COLO668 (cell line): ENCODE results near the gene FAM228B.
"Not testable (repeated sequence)": the region's sequence is repeated elsewhere in the genome, so short reads cannot be mapped to it uniquely, and the experiment has no call there.

ENCODE experiments used
- DNase-seq: peaks from one replicate; lab custom pipeline; 2025; ENCODE audit not compliant: unreplicated experiment; lab: John Stamatoyannopoulos, UW

The FAM228B gene

DNA sequence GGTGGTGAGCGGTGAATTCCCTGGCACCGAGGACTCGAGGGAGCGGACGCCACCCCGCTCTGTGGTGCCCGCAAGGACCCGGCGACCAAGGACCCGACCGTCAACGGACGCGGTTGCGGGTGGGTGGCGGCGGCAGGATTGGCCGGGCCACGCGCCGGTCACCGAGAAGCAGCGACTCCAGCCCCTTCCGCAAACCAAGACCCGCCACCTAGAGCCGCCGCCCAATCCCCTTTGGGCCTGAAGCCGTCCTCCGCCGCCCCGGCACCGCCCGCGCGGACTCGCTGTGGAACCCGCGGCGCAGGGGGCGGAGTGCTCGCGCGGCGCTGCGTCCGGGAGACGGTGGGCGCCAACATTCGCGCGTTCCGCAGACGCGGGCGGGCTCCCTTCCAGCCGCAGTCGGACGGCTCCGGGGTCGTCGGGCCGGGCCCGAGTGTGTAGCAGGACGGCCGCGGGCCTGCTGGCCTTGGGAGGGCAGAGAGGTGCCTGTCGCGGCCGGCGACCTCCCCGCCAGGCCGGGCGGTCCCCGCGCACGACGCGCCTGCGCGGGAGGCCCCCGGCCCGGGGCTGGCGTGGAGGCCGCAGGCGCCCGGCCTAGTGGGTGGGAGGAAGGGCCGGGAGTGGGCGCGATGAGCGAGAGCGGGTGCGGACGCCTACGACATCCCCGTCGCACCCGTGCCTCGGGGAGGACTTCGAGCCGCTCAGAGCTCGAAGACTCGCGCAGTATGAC lies at the start of gene FAM228B, which contains the start of gene PFN4:
TSS of gene FAM228B (plus strand) at position 275 of the 727 bp plus-strand sequence. CDS start 893 bp downstream, outside the sequence.
TSS of gene PFN4 (minus strand) at position 140 of the 727 bp plus-strand sequence. CDS start 799 bp downstream, outside the sequence.
- DNase-seq: peak; percentile 90

DNA sequence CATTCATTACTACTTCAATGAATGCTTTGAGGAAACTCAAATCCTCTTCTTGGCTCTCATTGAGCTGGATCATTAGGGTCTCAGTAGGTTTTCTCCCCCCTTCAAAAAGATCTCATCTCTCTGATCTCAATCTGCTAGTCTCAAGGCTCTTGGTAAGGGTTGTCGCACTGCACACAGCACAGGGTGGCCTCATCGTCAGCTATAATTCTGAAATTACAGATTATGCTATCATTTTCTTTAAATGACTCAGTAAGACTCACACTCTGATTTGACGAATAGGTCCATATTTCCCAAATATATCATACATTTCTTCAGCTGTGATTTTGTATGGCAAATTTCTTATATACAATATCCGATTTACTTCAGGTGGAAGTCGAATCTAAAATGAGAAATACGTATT lies 49.5 kb upstream of the FAM228B start:
- DNase-seq: no peak

DNA sequence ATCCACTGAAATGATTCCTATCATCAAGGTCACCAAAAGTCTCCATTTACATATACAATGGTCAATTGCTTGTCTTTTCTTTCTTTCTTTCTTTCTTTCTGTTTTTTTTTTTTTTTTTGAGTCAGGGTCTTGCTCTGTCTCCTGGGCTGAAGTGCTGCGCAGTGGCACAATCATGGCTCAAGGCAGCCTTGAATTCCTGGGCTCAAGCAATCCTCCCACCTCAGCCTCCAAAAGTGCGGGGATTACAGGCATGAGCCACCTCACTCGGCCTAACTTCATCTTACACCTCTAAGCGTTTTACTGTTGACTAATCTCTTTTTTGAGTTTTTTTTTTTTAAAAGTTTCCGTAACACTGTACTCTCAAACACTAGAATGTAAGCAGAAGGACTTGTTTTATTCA lies 48.0 kb upstream of the FAM228B start:
- no peak for DNase-seq

DNA sequence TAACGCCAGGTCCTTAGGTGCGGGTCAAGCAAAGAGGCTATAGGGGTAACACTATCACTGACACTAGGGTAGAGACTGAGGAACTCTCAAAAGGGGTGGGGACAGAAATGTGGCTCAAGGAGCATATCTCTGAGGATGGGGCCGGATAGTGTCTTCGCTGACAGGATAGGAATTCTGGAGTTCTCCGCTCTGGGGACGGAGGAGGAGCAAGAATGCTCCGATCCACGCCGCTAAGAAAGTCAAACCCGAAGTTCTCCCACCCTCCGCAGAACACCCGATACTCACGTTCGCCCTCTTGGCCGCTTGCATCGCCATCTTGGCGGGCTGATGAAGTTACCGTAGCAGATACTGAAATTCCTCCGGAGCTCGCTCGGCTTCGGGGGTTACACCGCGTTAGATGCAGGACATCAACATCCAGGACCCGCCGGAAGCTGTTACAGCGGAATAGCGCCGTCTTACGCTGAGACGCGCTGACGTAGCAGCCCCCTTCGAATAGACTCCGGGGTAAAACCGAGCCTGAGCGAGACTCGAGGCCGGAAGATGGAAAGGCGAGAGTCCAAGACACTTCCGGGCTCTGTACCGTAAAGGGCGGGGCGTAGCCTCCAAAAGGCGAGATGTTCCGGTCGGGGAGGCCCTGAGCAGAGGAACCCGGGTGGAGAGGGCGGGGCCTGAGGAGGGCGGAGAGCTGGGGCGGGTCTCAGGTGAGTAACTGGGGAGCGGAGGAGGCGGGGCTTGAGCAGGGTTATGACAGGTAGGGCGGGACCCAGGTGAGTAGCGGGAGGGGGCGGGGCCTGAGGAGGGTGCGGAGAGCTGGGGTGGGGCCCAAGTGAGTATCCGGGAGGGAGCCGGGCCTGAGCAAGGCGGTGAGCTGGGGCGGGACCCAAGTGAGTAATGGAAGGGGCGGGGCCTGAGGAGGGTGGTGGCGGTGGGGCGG lies 47.1 kb upstream of the FAM228B start, which contains the start of gene SF3B6:
TSS of gene SF3B6 (minus strand) at position 412 of the 934 bp plus-strand sequence. CDS start at position 315, 97 bp downstream.
- DNase-seq: peak; percentile 100

DNA sequence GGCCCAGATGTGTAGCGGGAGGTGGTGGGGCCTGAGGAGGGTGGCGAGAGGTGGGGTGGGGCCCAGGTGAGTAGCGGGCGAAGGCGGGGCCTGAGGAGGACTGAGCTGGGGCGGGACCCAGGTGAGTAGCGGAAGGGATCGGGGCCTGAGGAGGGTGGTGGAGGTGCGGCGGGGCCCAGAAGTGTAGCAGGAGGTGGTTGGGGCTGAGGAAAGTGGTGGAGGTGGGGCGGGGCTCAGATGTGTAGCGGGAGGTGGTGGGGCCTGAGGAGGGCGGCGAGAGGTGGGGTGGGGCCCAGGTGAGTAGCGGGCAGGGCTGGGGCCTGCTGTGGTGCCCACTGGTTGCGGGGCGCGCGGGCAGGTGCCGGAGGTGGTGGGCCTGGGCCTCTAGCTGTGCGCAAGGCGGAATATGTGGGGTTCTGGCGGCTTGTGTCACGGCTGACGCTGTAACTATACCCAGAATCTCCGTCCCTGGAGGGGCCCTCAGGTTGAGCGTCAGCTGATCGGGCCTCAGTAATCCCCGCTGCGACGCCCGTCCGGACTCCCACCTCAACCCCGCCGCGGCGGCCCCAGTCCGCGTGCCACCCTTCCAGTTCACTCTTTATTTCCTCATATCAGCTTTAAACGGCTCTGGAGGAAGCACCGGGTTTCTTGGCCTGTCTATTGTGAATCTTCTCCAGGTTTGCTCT lies 46.3 kb upstream of the FAM228B start:
- peak; percentile 52 for DNase-seq

DNA sequence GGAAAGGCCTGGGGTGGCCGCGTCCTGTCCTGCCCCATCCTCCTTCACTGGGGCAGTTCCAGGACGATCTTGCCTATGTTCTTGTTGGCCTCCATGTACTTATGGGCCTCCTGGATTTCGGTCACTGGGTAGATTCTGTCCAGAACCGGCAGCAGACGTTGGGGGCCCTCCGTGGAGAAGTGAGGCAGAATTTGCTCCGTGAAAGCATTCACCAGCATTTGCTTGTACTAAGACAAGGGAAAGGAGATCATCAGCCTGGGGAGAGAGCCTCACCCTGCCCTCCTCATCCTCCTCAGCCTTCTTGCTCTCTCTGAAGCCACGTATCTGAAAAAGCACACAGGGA lies 45.8 kb upstream of the FAM228B start:
- no peak for DNase-seq

DNA sequence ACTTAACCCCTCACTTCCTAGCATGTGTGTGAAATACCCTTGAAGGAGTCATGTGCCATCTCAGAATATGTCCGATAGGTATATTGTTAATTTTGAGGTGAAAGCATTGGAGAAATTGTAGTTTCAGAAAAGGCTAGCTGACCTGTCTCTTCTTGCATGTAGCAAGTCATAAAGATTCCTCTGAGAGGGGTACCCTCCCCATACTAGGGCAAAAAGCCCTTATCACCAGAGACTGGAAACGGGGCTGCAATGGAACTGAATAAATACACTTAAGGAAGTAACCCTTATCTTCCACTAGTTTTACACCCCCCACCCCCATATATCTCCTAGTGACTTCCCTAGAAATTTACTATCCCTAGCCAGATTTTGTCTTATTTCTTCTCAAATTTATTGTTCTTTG lies 45.4 kb upstream of the FAM228B start:
- DNase-seq: no peak

DNA sequence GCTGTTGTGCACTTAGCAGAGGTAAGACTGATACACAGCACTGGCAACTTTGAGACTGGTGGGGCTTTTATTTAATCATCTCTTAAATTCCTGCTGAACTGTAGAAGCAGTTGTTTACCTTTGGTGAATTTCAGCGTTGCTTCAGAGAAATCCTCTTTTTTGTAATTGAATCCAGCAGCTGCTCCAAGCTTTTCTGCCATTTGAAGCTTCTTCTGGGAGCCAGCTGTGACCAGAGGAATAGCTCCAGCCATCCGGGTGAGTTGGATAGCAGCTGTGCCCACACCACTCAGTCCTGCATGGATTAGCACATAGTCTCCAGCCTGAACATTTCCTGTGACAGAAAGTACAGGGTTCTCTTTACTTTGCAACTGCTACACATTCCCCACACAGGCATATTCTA lies 42.6 kb upstream of the FAM228B start:
- peak; percentile 73 for DNase-seq

DNA sequence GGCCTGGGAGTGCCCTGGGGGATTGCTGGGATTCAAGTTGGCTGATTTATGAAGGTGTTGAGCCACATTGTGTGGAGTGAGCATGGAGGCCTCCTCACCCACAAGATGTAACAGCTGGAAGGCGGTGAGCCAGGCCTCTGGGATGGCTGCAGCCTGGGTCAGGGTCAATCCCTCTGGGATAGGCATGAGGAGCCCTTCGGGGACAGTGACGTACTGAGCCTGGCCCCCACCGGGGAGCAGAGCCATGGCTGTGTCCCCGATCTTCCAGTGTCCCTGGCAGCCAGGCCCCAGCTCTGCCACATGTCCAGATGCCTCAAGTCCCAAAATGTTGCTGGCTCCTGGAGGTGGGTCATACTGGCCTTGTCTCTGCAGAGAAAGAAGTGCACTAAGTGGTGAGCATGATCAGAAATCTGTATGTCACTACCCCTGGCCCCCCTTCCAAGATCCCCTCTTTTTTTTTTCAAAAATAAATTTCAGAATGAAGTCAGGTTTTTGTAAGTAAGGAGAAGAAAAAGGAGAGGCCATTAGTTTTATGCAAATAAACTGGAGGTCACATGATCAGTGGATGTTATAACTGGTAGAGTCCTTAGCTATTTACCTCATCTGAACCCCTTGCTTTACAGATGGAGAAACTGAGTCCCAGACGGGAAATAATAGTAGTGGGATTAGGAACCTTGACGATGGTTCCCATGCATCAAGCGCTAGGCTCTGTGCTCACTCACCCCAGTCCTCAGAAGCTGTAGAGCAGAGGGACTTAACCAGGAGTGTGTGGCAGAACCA lies 40.3 kb upstream of the FAM228B start:
- DNase-seq: no peak

DNA sequence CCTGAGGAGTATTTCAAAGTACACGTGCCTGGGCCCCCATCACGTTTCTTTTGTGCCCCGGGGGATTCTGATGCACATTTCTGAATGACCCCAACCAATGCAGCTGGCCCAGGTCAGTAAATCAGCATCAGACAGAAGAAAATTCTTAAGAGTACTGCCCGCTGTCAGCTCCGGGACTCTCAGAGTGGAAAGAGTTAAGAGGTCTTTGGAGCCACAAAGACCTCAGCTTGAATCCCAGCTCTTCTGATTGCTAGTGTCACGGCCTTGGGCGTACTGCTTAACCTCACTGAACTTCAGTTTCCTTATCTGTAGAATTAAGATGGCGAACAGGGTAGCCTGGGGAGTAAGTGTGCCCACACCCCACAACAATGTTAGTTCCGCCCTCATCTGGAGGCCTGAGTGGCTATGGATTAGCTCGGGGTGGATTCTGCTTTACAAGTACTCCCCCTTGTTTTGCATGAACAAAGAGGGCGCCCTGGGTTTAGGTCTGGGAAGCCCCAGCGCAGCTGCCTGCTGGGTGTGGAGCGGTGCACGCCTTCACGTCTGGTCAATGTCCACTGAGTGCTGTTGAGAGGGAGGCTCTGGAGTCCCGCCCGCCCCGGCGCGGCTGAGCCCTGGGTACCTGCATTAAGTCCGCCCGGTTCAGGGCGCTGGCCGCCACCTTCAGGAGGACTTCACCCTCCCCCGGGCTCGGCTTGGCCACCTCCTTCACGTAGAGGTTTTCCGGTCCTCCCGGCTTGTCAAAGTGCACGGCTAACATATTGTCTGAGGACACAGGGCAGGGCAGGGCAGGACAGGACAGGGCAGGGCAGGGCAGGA lies 39.5 kb upstream of the FAM228B start:
- peak; percentile 87 for DNase-seq

DNA sequence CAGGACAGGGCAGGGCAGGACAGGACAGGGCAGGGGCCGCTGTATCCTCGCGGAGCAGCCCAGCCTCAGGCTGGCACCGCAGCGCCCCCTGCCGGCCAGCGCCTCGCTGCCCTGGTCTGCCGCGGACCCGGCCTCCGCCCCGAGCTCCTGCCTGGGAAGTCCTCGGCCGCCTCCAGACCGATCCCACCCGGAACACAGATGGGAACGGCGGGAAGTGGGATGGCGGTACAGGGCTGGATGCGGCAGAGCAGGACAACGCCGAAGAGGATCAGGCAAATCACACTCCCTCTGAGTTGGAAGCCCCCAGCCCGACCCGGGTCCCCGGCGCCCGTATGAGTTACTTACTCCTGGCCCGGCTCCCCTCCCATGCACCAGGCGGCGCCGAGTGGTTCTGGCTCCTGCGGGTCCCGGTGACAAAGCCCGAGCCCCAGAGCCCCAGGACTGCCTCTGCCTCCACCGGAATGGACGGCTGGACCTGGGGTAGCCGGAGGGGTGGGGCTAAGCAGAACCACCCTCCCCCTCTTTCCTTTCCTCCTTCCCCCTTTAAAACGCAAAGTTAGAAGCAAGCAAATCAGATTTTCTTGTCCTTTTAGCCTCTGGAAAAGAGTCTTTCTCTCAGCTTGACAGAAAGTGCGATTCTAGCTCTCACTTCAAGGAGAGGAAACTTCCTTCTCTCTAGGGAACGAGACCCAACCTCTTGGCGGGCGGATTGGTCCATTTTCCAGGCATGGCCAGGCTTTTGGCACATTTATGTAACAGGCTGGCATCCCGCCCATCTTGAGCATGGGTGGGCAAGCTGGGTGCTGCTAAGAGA lies 38.7 kb upstream of the FAM228B start, which contains the start of gene TP53I3:
TSS of gene TP53I3 (minus strand) at position 449 of the 814 bp plus-strand sequence. CDS start 508 bp downstream, outside the sequence.
- DNase-seq: peak; percentile 90

DNA sequence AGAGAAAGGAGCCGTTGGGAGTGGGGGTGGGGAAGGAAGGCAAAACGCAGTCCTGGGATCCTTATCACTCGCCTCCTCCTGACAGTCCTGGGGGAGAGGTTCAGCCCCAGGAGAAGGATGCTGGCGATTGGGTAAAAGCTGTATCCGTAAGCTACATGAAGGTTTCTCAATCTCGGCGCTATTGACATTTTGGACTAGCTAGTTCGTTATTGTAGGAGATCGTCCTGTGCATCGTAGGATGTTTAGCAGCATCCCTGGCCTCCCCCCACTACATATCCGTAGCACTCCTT lies 38.1 kb upstream of the FAM228B start:
- DNase-seq: no peak

DNA sequence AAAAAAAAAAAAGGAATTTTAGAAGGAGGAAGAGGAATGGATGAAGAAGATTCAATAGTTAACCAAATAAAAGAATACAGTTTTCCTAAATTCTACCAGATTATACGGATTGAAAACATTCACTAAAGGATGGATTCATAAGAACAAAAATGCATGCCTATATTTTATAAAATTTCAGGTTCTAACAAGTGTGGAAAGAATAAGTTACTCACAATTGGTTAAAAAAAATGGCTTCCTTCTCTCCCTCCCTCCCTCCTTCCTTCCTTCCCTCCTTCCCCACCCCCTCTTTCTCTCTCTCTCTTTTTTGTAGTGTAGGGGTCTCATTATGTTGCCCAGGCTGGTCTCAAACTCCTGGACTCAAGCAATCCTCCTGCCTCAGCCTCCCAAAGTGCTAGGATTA lies 37.0 kb upstream of the FAM228B start:
- no peak for DNase-seq

DNA sequence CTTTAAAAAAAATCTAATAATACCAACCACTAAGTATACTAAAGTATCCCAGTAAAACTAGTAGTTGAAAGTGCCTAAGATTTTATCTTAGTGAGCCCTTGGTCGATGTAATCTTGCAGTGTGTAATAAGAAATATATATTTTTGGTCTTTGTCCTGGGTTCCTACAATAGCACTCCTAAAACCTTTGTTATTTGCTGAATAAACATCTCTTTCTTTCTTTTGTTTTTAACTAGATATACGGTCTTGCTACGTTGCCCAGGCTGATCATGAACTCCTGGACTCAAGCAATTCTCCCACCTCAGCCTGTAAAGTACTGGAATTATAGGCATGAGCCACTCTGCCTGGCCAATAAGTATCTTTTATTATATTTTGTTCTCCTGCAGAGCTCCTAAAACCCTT lies 36.2 kb upstream of the FAM228B start:
- DNase-seq: no peak

DNA sequence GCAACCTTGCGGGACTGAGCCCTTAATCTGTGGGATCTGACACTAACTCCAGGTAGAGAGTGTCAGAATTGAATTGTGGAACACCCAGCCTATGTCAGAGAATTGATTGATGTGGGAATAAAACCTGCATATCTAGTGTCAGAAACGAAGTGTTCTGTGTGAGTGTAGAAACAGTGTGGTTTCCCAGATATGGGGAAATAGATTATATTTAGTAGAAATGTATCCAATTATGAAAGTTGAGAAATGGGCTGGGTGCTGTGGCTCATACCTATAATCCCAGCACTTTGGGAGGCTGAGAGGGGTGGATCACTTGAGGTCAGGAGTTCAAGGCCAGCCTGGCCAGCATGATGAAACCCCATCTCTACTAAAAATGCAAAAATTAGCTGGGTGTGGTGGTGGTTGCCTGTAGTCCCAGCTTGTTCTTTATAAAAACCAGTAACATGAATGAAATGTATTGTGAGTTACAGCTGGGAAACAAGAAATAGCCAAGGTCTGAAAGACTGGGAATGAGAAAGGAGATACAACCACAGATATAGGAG lies 34.4 kb upstream of the FAM228B start:
- no peak for DNase-seq

DNA sequence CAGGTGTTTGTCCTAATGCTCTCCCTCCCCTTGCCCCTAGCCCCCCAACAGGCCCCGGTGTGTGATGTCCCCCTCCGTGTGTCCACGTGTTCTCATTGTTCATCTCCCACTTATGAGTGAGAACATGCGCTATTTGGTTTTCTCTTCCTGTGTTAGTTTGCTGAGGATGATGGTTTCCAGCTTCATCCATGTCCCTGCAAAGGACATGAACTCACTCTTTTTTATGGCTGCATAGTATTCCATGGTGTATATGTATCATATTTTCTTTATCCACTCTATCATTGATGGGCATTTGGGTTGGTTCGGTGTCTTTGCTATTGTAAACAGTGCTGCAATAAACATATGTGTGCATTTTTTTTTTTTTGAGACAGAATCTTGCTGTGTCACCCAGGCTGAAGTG lies 30.0 kb upstream of the FAM228B start:
- not testable (repeated sequence) for DNase-seq

DNA sequence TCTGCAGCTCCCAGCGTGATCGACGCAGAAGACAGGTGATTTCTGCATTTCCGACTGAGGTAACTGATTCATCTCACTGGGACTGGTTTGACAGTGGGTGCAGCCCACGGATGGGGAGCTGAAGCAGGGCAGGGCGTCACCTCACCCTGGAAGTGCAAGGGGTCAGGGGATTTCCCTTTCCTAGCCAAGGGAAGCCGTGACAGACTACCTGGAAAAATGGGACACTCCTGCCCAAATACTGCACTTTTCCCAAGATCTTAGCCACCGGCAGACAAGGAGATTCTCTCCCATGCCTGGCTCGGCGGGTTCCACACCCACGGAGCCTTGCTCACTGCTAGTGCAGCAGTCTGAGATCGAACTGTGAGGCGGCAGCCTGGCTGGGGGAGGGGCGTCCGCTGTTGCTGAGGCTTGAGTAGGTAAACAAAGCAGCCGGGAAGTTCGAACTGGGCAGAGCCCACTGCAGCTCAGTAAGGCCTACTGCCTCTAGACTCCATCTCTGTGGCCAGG lies 28.0 kb upstream of the FAM228B start:
- DNase-seq: not testable (repeated sequence)

DNA sequence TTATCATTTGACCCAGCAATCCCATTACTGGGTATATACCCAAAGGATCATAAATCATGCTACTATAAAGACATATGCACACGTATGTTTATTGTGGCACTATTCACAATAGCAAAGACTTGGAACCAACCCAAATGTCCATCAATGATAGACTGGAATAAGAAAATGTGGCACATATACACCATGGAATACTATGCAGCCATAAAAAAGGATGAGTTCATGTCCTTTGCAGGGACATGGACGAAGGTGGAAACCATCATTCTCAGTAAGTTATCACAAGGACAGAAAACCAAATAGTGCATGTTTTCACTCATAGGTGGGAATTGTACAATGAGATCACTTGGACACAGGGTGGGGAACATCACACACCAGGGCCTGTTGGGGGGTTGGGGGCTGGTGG lies 22.5 kb upstream of the FAM228B start:
- not testable (repeated sequence) for DNase-seq
